Keratinocyte (primary cell): ENCODE results near the gene PEX11A.

Experiments used
- CTCF ChIP-seq, 3 experiments: IDR thresholded peaks in 1 of 3; conservative IDR thresholded peaks in 1 of 3; optimal IDR thresholded peaks in 1 of 3; 2 replicates in 2 of 3; 3 replicates in 1 of 3; pipeline versions ENCODE3 to v1.5.1; 2011; ENCODE audit warnings: low read length in 3 of 3, mild to moderate bottlenecking in 3 of 3, moderate library complexity in 2 of 3, control low read depth in 1 of 3, inconsistent platforms in 1 of 3; ENCODE audit not compliant: insufficient read depth in 2 of 3; ENCODE audit errors: extremely low read depth in 1 of 3
- EZH2 ChIP-seq: IDR thresholded peaks from one replicate; pipeline ENCODE4 v1.6.1; 2012; ENCODE audit warnings: inconsistent platforms, mild to moderate bottlenecking, low read length, moderate library complexity

- TF ChIP-seq CTCF (optimal IDR thresholded peaks at IDR 0.05 in 1 of 3, IDR thresholded peaks at IDR 0.05 in 1 of 3, conservative IDR thresholded peaks at IDR 0.05 in 1 of 3; ENCODE audit: extremely low read depth in 1 of 3, insufficient read depth in 2 of 3, low read length in 3 of 3) (no peak), EZH2 (no peak)
These were observed 40.8 kb downstream of the PEX11A start for GRCh38 chr15:89649716-89650115.
